H9 (cell line): ENCODE results near the gene CASQ1. TPM values are rescaled to one million over a fixed set of nuclear protein-coding genes. Genes with fewer than 3 reads are reported as not detected.

Source experiments
- DNase-seq: peaks from one replicate; pipeline ENCODE4 v3.0.0-alpha.2; 2017
- H2AFZ ChIP-seq: one replicate; pipeline ENCODE4 v1.6.1; 2013; ENCODE audit warnings: mild to moderate bottlenecking, low read length, control low read depth, moderate library complexity
- H2AK5ac ChIP-seq: 2 replicates; pipeline ENCODE4 v1.6.1; 2013; ENCODE audit warnings: low read length, control low read depth, mixed read lengths; ENCODE audit not compliant: insufficient read length
- H2BK120ac ChIP-seq: one replicate; pipeline ENCODE4 v1.6.1; 2013; ENCODE audit warnings: low read depth, mild to moderate bottlenecking, low read length, control low read depth, inconsistent platforms; ENCODE audit not compliant: poor library complexity, severe bottlenecking
- H2BK12ac ChIP-seq: 2 replicates; pipeline ENCODE4 v1.6.1; 2013; ENCODE audit warnings: low read length, control low read depth, mixed read lengths, low read depth; ENCODE audit not compliant: insufficient read length
- H2BK15ac ChIP-seq: 2 replicates; pipeline ENCODE4 v1.6.1; 2013; ENCODE audit warnings: low read depth, low read length, control low read depth
- H2BK20ac ChIP-seq: one replicate; pipeline ENCODE4 v1.6.1; 2013; ENCODE audit warnings: low read depth, mild to moderate bottlenecking, low read length, control low read depth, inconsistent platforms; ENCODE audit not compliant: poor library complexity, severe bottlenecking
- H2BK5ac ChIP-seq: 2 replicates; pipeline ENCODE4 v1.6.1; 2013; ENCODE audit warnings: low read length, control low read depth, mixed read lengths; ENCODE audit not compliant: insufficient read length
- H3K14ac ChIP-seq: 2 replicates; pipeline ENCODE4 v1.6.1; 2013; ENCODE audit warnings: low read length, control low read depth; ENCODE audit not compliant: insufficient read depth
- H3K18ac ChIP-seq: 2 replicates; pipeline ENCODE4 v1.6.1; 2013; ENCODE audit warnings: low read depth, mild to moderate bottlenecking, mixed read lengths, low read length, control low read depth; ENCODE audit not compliant: insufficient read length
- H3K23ac ChIP-seq: 2 replicates; pipeline ENCODE4 v1.6.1; 2013; ENCODE audit warnings: low read length, control low read depth, mixed read lengths, low read depth; ENCODE audit not compliant: insufficient read length
- H3K23me2 ChIP-seq: 2 replicates; pipeline ENCODE4 v1.6.1; 2013; ENCODE audit warnings: low read depth, mild to moderate bottlenecking, mixed read lengths, low read length, control low read depth; ENCODE audit not compliant: insufficient read length, poor library complexity, severe bottlenecking
- H3K27ac ChIP-seq: 2 replicates; pipeline ENCODE4 v1.5.1; 2013; ENCODE audit warnings: low read length, control low read depth, mixed read lengths, low read depth; ENCODE audit not compliant: insufficient read length
- H3K27me3 ChIP-seq: 2 replicates; pipeline ENCODE4 v1.6.1; 2013; ENCODE audit warnings: low read length, control low read depth, inconsistent platforms; ENCODE audit not compliant: insufficient read depth
- H3K4ac ChIP-seq: 2 replicates; pipeline ENCODE4 v1.6.1; 2013; ENCODE audit warnings: low read depth, mild to moderate bottlenecking, control low read depth, inconsistent platforms, low read length, moderate library complexity
- H3K4me1 ChIP-seq: 2 replicates; pipeline ENCODE4 v1.6.1; 2013; ENCODE audit warnings: low read length, control low read depth, inconsistent platforms; ENCODE audit not compliant: insufficient read depth
- H3K4me2 ChIP-seq: 2 replicates; pipeline ENCODE4 v1.6.1; 2013; ENCODE audit warnings: low read length, control low read depth, mixed read lengths; ENCODE audit not compliant: insufficient read length, insufficient read depth
- H3K56ac ChIP-seq: 2 replicates; pipeline ENCODE4 v1.6.1; 2013; ENCODE audit warnings: low read depth, mild to moderate bottlenecking, mixed read lengths, low read length, control low read depth; ENCODE audit not compliant: insufficient read length
- H3K79me1 ChIP-seq: 2 replicates; pipeline ENCODE4 v1.6.1; 2013; ENCODE audit warnings: low read depth, mild to moderate bottlenecking, moderate library complexity, low read length, control low read depth, inconsistent platforms; ENCODE audit not compliant: insufficient read depth, poor library complexity, severe bottlenecking
- H3K79me2 ChIP-seq: 2 replicates; pipeline ENCODE4 v1.6.1; 2013; ENCODE audit warnings: low read length, control low read depth, inconsistent platforms; ENCODE audit not compliant: insufficient read depth
- H3K9ac ChIP-seq: 2 replicates; pipeline ENCODE4 v1.6.1; 2013; ENCODE audit warnings: low read length, control low read depth, mixed read lengths; ENCODE audit not compliant: insufficient read length; ENCODE audit errors: extremely low read depth
- H3K9me3 ChIP-seq: one replicate; pipeline ENCODE4 v1.6.1; 2013; ENCODE audit warnings: low read depth, low read length, inconsistent platforms; ENCODE audit not compliant: control insufficient read depth
- H3T11ph ChIP-seq: one replicate; pipeline ENCODE4 v1.6.1; 2013; ENCODE audit warnings: mild to moderate bottlenecking, low read length, control low read depth, inconsistent platforms
- H4K20me1 ChIP-seq: one replicate; pipeline ENCODE4 v1.6.1; 2013; ENCODE audit not compliant: control insufficient read depth, insufficient read length, insufficient read depth
- H4K5ac ChIP-seq: 2 replicates; pipeline ENCODE4 v1.6.1; 2013; ENCODE audit warnings: low read depth, mild to moderate bottlenecking, mixed read lengths, low read length, control low read depth; ENCODE audit not compliant: insufficient read length
- H4K8ac ChIP-seq: replicated peaks from 2 replicates; pipeline ENCODE4 v1.6.1; 2013; ENCODE audit warnings: low read length, control low read depth, mixed read lengths, low read depth; ENCODE audit not compliant: insufficient read length
- H4K91ac ChIP-seq: 2 replicates; pipeline ENCODE4 v1.6.1; 2013; ENCODE audit warnings: low read depth, mild to moderate bottlenecking, moderate library complexity, mixed read lengths, low read length, control low read depth; ENCODE audit not compliant: insufficient read length
- H3K27ac Mint-ChIP-seq, 3 experiments: 2 replicates in 2 of 3; 3 replicates in 1 of 3; pipeline ENCODE4 v1.8.0; 2020 to 2021; ENCODE audit warnings: mixed read lengths in 3 of 3, mild to moderate bottlenecking in 1 of 3, moderate library complexity in 1 of 3
- H3K27me3 Mint-ChIP-seq: 2 replicates; pipeline ENCODE4 v1.8.0; 2021; ENCODE audit warnings: low read depth, mild to moderate bottlenecking, moderate library complexity, mixed read lengths
- H3K36me3 Mint-ChIP-seq, 3 experiments: 2 replicates in 2 of 3; 3 replicates in 1 of 3; pipeline ENCODE4 v1.8.0; 2020 to 2021; ENCODE audit warnings: low read depth in 3 of 3, mixed read lengths in 3 of 3; ENCODE audit not compliant: insufficient read depth in 1 of 3
- H3K4me1 Mint-ChIP-seq, 2 experiments: 2 replicates each; pipeline ENCODE4 v1.8.0; 2020; ENCODE audit warnings: mixed read lengths in 2 of 2
- H3K4me3 Mint-ChIP-seq, 2 experiments: 2 replicates in 1 of 2; 3 replicates in 1 of 2; pipeline ENCODE4 v1.8.0; 2020 to 2021; ENCODE audit warnings: mild to moderate bottlenecking in 2 of 2, mixed read lengths in 2 of 2, moderate library complexity in 1 of 2
- H3K9me3 Mint-ChIP-seq, 2 experiments: 2 replicates in 1 of 2; 3 replicates in 1 of 2; pipeline ENCODE4 v1.8.0; 2020; ENCODE audit warnings: mild to moderate bottlenecking in 2 of 2, mixed read lengths in 2 of 2, moderate library complexity in 1 of 2
- CTCF ChIP-seq: fragments of 200-600 bp; sonication (generic); conservative IDR thresholded peaks from 3 replicates; pipeline ENCODE4 v1.8.0; 2021; ENCODE audit warnings: antibody characterized with exemption, mild to moderate bottlenecking
- total RNA-seq: library from RNA; stranded (reverse); gene quantifications from 2 replicates; pipeline ENCODE4 v1.2.1, GENCODE V29; 2021

The CASQ1 gene
- total RNA-seq, 1 experiment from 2014 or later: 0.55 TPM

DNA sequence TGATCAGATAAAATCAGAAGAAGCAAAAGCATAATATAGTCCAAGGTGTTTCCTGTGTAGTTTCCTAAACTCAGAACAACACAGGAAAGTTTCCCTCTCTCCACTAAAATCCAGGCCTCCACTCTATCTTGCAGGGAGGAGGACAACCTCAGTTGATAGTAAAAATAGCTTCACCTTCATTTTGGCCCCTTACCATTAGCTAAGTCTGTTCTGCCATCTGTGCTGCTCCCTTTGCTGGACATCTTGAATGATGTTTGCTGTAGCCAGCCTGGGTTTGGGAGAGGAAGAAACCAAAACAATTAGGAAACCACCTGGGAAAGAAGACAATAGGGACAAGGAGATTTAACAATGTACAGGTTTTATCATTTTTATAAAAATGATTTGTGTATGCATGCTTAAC lies 53.4 kb downstream of the CASQ1 start:
- H2AK5ac ChIP-seq: no peak overlapping the region
- no peak overlapping the region for H4K91ac ChIP-seq
- Mint-ChIP-seq H3K27ac (no peak overlapping the region), H3K9me3 (no peaks in the 10 kb centered on the region; a peak in 1 of 5 replicates), H3K27me3 (no peaks in the 10 kb centered on the region), H3K36me3 (peaks cover 10 to 44% (median 43%) of the 10 kb centered on the region in 3 experiments; a peak in 5 of 7 replicates), H3K4me1 (peaks cover 2 to 11% of the 10 kb centered on the region in 2 experiments; a peak in 3 of 4 replicates), H3K4me3 (no peak overlapping the region)
- no peak overlapping the region for H3K4ac ChIP-seq
- H4K20me1 ChIP-seq: no peaks in the 10 kb centered on the region
- H2AFZ ChIP-seq: no peak overlapping the region
- H3K79me1 ChIP-seq: no peaks in the 10 kb centered on the region
- no peaks in the 10 kb centered on the region for H3K23me2 ChIP-seq
- no peak for DNase-seq
- H4K5ac ChIP-seq: no peak overlapping the region
- H3K14ac ChIP-seq: no peak overlapping the region
- no peak overlapping the region for H2BK20ac ChIP-seq
- no peak overlapping the region for H2BK15ac ChIP-seq
- H3K9me3 ChIP-seq: no peaks in the 10 kb centered on the region
- no peak overlapping the region for H3K9ac ChIP-seq
- no peak overlapping the region for H3K4me2 ChIP-seq
- peaks cover 1% of the 10 kb centered on the region; the same call in 1 of the 2 replicates for H3K79me2 ChIP-seq
- no peak overlapping the region for H2BK5ac ChIP-seq
- H3K18ac ChIP-seq: no peak overlapping the region
- H3K23ac ChIP-seq: no peak overlapping the region
- H3K4me1 ChIP-seq: no peaks in the 10 kb centered on the region
- no peak overlapping the region for H2BK120ac ChIP-seq
- TF ChIP-seq CTCF: no peak
- no peak overlapping the region for H3T11ph ChIP-seq
- H3K27ac ChIP-seq: no peak overlapping the region
- H2BK12ac ChIP-seq: no peak overlapping the region
- no peaks in the 10 kb centered on the region for H3K27me3 ChIP-seq
- H4K8ac ChIP-seq: no peak overlapping the region
- H3K56ac ChIP-seq: no peak overlapping the region
